HL-60 (cell line): ENCODE data around the gene KCNT1.
"Not testable (repeated sequence)": the region's sequence is repeated elsewhere in the genome, so short reads cannot be mapped to it uniquely, and the experiment has no call there.

Experiments
- DNase-seq, 2 experiments: peaks; one replicate each; pipeline ENCODE4 v3.0.0-alpha.2; 2010 to 2020; ENCODE audit warnings: low read depth in 1 of 2, low spot score in 1 of 2
- H3K27ac ChIP-seq: fragments of 250-450 bp; sonication (Bioruptor Pico); replicated peaks from 2 replicates; pipeline ENCODE4 v1.5.1; 2020; ENCODE audit warnings: mild to moderate bottlenecking, moderate library complexity
- H3K27me3 ChIP-seq: fragments of 250-450 bp; sonication (Bioruptor Pico); 2 replicates; pipeline ENCODE4 v1.5.1; 2021; ENCODE audit warnings: mild to moderate bottlenecking, moderate library complexity; ENCODE audit not compliant: insufficient read depth, poor library complexity, severe bottlenecking
- H3K4me3 ChIP-seq: replicated peaks from 2 replicates; pipeline ENCODE4 v1.5.1; 2011; ENCODE audit warnings: mild to moderate bottlenecking, control low read depth, low read length; ENCODE audit not compliant: insufficient read depth
- GABPA ChIP-seq: IDR thresholded peaks from 2 replicates; pipeline ENCODE4 v1.6.1; 2012; ENCODE audit warnings: low read depth
- POLR2AphosphoS5 ChIP-seq: IDR thresholded peaks from 2 replicates; pipeline ENCODE4 v1.6.1; 2012; ENCODE audit warnings: low read depth
- SPI1 ChIP-seq: IDR thresholded peaks from 2 replicates; pipeline ENCODE4 v1.6.1; 2012; ENCODE audit warnings: low read depth, mild to moderate bottlenecking, borderline replicate concordance
- TF ChIP-seq, protein P1 (sequence below): IDR thresholded peaks from 2 replicates; pipeline ENCODE4 v1.6.1; 2012; ENCODE audit warnings: low read depth; ENCODE audit not compliant: insufficient replicate concordance
- TF ChIP-seq, protein P2 (sequence below): IDR thresholded peaks from one replicate; pipeline ENCODE4 v1.5.1; 2011; ENCODE audit warnings: low read length, control low read depth, inconsistent platforms; ENCODE audit not compliant: insufficient read depth

The KCNT1 gene

DNA sequence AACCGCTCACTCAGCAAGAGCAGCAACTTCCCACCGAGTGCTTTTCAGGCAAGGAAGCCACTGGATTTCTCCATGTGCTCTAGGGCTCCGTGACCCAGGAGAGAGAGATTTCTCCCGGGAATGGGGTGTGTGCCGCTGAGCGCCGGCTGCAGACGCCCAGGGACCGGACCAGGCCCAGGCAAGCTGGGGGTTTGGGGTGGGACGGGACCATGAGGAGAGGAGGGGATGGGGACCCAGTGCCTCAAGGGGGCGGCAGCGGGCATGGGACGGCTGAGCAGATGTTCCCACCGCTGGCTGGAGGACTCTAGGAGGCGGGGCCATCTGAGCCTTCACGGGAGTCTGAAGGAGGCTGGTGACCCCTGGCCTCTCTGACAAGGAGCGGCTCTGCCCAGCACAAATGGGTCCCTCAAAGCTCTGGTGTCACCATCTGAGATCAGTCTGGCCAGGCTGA lies 30.4 kb upstream of the KCNT1 start:
- DNase-seq, result no peak
- no peak overlapping the region for H3K27ac ChIP-seq
- no peaks in the 10 kb centered on the region for H3K27me3 ChIP-seq
- H3K4me3 ChIP-seq, result no peak overlapping the region
- no peak for TF ChIP-seq GABPA
- TF ChIP-seq, protein P1, sequence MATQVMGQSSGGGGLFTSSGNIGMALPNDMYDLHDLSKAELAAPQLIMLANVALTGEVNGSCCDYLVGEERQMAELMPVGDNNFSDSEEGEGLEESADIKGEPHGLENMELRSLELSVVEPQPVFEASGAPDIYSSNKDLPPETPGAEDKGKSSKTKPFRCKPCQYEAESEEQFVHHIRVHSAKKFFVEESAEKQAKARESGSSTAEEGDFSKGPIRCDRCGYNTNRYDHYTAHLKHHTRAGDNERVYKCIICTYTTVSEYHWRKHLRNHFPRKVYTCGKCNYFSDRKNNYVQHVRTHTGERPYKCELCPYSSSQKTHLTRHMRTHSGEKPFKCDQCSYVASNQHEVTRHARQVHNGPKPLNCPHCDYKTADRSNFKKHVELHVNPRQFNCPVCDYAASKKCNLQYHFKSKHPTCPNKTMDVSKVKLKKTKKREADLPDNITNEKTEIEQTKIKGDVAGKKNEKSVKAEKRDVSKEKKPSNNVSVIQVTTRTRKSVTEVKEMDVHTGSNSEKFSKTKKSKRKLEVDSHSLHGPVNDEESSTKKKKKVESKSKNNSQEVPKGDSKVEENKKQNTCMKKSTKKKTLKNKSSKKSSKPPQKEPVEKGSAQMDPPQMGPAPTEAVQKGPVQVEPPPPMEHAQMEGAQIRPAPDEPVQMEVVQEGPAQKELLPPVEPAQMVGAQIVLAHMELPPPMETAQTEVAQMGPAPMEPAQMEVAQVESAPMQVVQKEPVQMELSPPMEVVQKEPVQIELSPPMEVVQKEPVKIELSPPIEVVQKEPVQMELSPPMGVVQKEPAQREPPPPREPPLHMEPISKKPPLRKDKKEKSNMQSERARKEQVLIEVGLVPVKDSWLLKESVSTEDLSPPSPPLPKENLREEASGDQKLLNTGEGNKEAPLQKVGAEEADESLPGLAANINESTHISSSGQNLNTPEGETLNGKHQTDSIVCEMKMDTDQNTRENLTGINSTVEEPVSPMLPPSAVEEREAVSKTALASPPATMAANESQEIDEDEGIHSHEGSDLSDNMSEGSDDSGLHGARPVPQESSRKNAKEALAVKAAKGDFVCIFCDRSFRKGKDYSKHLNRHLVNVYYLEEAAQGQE, result no peak
- no peak for TF ChIP-seq POLR2AphosphoS5
- TF ChIP-seq SPI1, result no peak
- TF ChIP-seq, protein P2, sequence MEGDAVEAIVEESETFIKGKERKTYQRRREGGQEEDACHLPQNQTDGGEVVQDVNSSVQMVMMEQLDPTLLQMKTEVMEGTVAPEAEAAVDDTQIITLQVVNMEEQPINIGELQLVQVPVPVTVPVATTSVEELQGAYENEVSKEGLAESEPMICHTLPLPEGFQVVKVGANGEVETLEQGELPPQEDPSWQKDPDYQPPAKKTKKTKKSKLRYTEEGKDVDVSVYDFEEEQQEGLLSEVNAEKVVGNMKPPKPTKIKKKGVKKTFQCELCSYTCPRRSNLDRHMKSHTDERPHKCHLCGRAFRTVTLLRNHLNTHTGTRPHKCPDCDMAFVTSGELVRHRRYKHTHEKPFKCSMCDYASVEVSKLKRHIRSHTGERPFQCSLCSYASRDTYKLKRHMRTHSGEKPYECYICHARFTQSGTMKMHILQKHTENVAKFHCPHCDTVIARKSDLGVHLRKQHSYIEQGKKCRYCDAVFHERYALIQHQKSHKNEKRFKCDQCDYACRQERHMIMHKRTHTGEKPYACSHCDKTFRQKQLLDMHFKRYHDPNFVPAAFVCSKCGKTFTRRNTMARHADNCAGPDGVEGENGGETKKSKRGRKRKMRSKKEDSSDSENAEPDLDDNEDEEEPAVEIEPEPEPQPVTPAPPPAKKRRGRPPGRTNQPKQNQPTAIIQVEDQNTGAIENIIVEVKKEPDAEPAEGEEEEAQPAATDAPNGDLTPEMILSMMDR, result no peak

DNA sequence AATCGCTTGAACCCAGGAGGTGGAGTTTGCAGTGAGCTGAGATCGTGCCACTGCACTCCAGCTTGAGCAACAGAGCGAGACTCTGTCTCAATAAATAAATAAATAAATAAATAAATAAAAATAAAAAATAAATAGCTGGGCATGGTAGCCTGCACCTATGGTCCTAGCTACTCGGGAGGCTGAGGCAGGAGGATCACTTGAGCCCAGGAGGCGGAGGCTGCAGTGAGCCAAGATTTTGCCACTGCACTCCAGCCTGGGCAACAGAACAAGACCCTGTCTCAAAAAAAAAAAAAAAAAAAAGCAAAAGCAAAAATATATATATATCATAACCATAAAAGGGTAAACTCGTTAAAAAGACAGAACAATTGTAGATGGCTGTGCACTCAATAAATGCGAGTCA lies 29.2 kb upstream of the KCNT1 start:
- not testable (repeated sequence) for H3K27me3 ChIP-seq, H3K27ac ChIP-seq, DNase-seq, H3K4me3 ChIP-seq

DNA sequence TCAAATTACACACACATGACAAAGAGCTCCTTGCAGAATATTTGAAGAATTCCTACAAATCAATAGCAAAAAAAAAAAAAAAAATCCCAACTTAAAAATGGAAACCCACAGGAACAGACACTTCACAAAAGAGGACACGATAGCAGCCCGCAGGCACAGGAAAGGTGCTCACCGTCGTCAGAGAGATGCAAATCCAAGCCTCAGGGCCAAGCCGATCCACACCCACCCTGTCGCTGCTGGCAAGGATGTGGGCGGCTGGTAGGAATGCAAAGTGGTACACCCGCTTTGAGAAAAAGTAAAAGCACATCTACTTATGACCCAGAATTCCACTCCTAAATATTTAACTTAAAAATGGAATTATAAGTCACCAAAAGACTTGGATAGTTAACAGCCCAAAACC lies 28.0 kb upstream of the KCNT1 start:
- TF ChIP-seq SPI1 (no peak), GABPA (no peak), POLR2AphosphoS5 (no peak)
- TF ChIP-seq, protein P2, result no peak
- TF ChIP-seq, protein P1, result no peak
- H3K27ac ChIP-seq, result no peak overlapping the region
- no peak overlapping the region for H3K4me3 ChIP-seq
- no peak for DNase-seq
- no peaks in the 10 kb centered on the region for H3K27me3 ChIP-seq

DNA sequence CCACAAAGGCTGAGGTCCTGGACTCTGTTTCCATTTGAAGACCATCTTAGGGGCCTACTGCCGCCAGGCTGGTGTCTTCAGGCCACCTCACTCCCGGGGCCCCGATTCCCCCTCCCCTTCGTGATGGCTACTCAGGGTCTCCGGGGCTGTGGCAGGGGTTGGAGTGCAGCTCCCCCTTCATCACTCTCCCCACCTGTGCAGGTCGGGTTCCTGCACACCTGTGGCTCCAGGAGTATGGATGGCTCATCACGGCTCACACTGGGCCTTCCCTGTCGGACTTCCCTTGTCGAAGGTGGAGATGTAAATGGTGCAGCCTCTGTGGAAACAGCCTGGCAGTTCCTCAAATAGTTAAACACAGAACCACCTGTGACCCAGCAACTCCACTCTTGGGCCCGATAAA lies 27.0 kb upstream of the KCNT1 start:
- no peak overlapping the region for H3K4me3 ChIP-seq
- no peak for DNase-seq
- TF ChIP-seq, protein P1, result no peak
- H3K27me3 ChIP-seq, result no peaks in the 10 kb centered on the region
- no peak overlapping the region for H3K27ac ChIP-seq
